AG04450 (cell line): ENCODE results near the gene MMP8. TPM values are rescaled to one million over a fixed set of nuclear protein-coding genes. Genes with fewer than 3 reads are reported as not detected.

Source experiments
- CTCF ChIA-PET: fragments of 300-600, 350-600 bp; formaldehyde crosslinking; extraction: SDS; loops from one replicate; lab custom pipeline; 2022; ENCODE audit warnings: antibody characterized with exemption, inconsistent platforms; lab: Charles Lee
- POLR2A ChIA-PET: fragments of 350-600 bp; formaldehyde crosslinking; extraction: SDS; loops from one replicate; lab custom pipeline; 2021; ENCODE audit warnings: antibody characterized with exemption, inconsistent platforms; lab: Yijun Ruan, JAX
- DNase-seq: peaks from one replicate; pipeline ENCODE4 v3.0.0-alpha.2; 2011; ENCODE audit warnings: low read depth, low spot score
- H3K27ac ChIP-seq: one replicate; pipeline ENCODE4 v1.5.1; 2012; ENCODE audit warnings: low read depth, low read length, control low read depth
- H3K27me3 ChIP-seq: one replicate; pipeline ENCODE4 v1.6.0; 2012; ENCODE audit warnings: low read length; ENCODE audit not compliant: control insufficient read depth, insufficient read depth
- H3K4me3 ChIP-seq: 2 replicates; pipeline ENCODE4 v1.5.1; 2011; ENCODE audit warnings: mild to moderate bottlenecking, low read depth, low read length, control low read depth
- H3K9me3 ChIP-seq: 2 replicates; pipeline ENCODE4 v1.5.1; 2012; ENCODE audit warnings: low read length; ENCODE audit not compliant: control insufficient read depth, insufficient read depth
- polyA plus RNA-seq: library from polyadenylated mRNA; depleted of rRNA; stranded (reverse); fragments of >200 nt; gene quantifications from 2 replicates; pipeline ENCODE4 v1.2.3, GENCODE V29; 2011
- TF ChIP-seq, protein P1 (sequence below): IDR thresholded peaks from 2 replicates; pipeline ENCODE4 v1.5.1; 2011; ENCODE audit warnings: low read depth, low read length, control low read depth, inconsistent platforms

MMP8 gene
- polyA plus RNA-seq, 1 experiment: 0.04 TPM

DNA sequence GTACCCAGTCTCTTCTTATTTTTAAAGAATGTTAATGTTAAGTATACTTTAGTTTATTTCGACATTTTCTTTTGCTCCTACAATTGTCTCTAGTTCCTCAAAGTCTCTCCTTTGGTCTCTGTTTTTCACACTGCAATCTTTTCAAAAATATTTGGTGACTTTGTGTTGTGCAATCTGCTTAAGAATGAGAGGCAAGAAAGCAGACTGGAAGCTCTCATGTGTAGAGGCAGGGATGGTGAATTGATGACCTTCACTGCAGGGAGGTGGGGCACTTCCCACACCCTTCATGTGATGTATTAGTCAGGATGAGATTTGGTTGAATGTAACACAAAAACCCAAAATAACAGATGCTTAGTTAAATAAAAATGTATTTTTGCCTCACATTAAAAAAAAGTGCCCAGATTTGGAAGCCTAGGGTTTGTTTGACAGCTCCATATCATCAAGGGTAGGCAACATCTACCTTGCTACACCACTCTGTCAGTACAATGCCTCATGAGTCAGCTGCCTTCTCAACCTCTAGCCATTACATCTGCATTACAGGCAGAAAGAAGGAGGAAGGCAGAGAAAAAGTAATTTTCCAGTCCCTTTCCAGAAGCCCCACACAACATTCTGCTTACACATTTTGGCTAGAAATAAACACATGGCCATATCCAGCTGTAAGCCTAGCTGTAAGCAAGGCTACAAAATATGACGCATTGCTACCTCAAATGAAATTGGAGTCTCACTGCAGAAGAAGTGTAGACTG, 15.4 kb downstream of the MMP8 start:
- no peaks in the 10 kb centered on the region for H3K9me3 ChIP-seq
- DNase-seq: no peak
- H3K27me3 ChIP-seq: no peaks in the 10 kb centered on the region
- ChIA-PET POLR2A (no interaction called here), CTCF (interaction anchor here (1.3 kb wide), 1 partner anchor 343 kb away, joined by 3 read pairs; no protein-coding TSS in a partner anchor)
- no peak overlapping the region for H3K4me3 ChIP-seq
- H3K27ac ChIP-seq: no peak overlapping the region
- TF ChIP-seq, protein P1, sequence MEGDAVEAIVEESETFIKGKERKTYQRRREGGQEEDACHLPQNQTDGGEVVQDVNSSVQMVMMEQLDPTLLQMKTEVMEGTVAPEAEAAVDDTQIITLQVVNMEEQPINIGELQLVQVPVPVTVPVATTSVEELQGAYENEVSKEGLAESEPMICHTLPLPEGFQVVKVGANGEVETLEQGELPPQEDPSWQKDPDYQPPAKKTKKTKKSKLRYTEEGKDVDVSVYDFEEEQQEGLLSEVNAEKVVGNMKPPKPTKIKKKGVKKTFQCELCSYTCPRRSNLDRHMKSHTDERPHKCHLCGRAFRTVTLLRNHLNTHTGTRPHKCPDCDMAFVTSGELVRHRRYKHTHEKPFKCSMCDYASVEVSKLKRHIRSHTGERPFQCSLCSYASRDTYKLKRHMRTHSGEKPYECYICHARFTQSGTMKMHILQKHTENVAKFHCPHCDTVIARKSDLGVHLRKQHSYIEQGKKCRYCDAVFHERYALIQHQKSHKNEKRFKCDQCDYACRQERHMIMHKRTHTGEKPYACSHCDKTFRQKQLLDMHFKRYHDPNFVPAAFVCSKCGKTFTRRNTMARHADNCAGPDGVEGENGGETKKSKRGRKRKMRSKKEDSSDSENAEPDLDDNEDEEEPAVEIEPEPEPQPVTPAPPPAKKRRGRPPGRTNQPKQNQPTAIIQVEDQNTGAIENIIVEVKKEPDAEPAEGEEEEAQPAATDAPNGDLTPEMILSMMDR: no peak

DNA sequence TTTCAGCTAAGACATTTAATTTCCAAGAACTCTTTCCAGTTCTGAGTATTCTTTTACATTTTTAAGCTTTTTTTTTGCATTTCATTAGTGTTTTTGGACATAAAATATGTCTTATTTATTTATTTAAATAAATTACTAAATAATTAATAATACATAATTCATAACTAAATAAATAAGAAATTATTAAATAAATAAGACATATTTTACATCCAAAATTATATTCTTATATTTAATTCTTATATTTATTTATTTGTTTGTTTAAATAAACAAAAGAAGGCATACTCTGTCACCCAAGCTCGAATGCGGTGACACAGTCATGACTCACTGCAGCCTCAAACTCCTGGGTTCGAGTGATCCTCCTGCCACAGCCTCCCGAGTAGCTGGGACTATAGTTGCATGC, 16.1 kb downstream of the MMP8 start:
- POLR2A ChIA-PET: no interaction called here
- no peak overlapping the region for H3K27ac ChIP-seq
- DNase-seq: no peak
- no peaks in the 10 kb centered on the region for H3K9me3 ChIP-seq
- H3K27me3 ChIP-seq: no peaks in the 10 kb centered on the region
- TF ChIP-seq, protein P1: no peak
- no peak overlapping the region for H3K4me3 ChIP-seq
- CTCF ChIA-PET: no interaction called here

DNA sequence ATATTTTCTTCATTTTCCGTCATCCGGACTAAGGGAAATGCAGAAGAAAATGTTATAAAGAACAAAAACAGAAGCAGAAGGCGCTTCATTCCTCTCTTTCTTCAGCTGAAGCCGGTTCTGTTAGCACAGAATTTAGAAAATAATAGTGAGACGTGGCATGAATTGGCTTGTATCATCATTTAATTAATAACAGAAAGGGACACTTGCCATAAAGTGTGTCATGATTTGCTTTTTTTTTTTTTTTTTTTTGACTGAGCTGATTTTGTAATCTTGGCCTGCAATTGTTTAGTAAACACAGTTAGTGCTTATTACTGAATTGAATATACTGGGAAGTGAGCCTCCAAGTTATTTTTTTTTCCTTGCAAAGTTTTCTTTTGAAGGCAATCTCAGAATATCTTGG, 19.1 kb downstream of the MMP8 start, which contains the start of gene MMP27:
TSS of gene MMP27 (minus strand) at position 144 of the 400 bp plus-strand sequence. CDS start at position 89, 55 bp downstream.
- H3K27me3 ChIP-seq: no peaks in the 10 kb centered on the region
- no peak within 1 kb of the TSS for H3K27ac ChIP-seq
- no peak within 1 kb of the TSS for H3K4me3 ChIP-seq
- DNase-seq: no peak
- POLR2A ChIA-PET: no interaction called here
- H3K9me3 ChIP-seq: no peaks in the 10 kb centered on the region
- CTCF ChIA-PET: no interaction called here
- TF ChIP-seq, protein P1: no peak

DNA sequence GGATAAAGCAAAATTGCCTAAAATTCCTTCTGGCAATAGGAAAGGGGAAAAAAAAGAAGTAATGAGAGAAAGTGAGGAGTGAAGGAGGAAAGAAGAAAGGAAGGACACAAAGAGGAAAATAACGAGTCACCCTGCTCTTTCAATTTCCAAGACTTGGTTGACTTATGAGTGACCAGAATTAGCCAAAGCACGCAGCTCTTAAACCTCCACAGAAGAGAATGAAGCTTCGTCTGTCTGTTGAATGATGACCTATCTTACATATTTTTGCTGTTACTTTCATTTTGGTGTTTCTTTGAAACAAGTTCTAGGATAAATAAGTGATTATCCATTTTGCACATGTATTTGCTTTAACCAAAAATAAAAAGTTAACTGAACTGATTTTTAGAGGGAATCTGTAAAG, 19.9 kb downstream of the MMP8 start:
- DNase-seq: no peak
- POLR2A ChIA-PET: no interaction called here
- no peaks in the 10 kb centered on the region for H3K27me3 ChIP-seq
- H3K4me3 ChIP-seq: no peak overlapping the region
- H3K27ac ChIP-seq: no peak overlapping the region
- CTCF ChIA-PET: no interaction called here
- no peaks in the 10 kb centered on the region for H3K9me3 ChIP-seq
- TF ChIP-seq, protein P1: no peak

DNA sequence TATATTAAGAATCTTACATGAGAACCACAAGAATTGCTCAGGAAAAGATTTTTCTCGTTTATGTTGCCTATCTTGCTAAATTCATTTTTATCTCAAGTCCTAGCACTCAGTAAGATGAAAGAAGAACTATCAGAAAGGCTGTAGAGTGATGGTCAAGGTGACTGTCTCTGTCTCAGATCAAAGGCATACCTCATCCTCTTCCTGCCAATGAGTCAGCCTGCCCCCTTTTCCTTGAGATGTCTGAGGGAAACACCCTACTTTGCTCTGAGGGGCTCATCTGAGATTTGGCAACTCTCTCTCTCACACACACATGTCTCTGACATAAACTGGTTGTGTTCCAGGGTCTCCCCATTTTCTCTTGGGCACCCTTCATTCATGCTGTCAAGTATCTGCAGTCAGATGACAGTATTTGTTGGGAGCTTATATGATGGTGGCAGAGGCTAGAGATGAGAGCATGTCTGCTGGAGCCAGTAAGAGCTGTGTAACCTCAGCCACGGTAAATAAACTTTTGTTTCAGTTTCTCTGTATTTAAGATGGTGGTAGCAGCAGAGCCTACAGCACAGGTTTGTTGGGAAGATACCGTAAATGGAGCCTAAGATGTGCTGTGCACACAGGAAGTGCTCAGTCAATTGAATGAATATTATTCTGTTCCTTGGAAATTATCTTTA, 20.8 kb downstream of the MMP8 start:
- ChIA-PET CTCF (no interaction called here), POLR2A (no interaction called here)
- Histone ChIP-seq H3K4me3 (no peak overlapping the region), H3K27ac (no peak overlapping the region), H3K27me3 (no peaks in the 10 kb centered on the region), H3K9me3 (no peaks in the 10 kb centered on the region)
- TF ChIP-seq, protein P1: no peak
- DNase-seq: no peak
